K562 (cell line): ENCODE data around the gene LTBP4. TPM values are rescaled to one million over a fixed set of nuclear protein-coding genes. Genes with fewer than 3 reads are reported as not detected.

ENCODE experiments used
- ARNT ChIP-seq, 2 experiments: fragments of 450-650 bp; IDR thresholded peaks; 2 replicates each; pipeline ENCODE4 v1.6.1; 2016; ENCODE audit warnings: mild to moderate bottlenecking in 1 of 2
- ATF1 ChIP-seq, 2 experiments: fragments of 450-650 bp in 1 of 2; IDR thresholded peaks; 2 replicates each; pipeline ENCODE4 v1.6.1; 2016; ENCODE audit warnings: missing compliant biosample characterization in 1 of 2, missing genetic modification characterization in 1 of 2
- BCOR ChIP-seq: fragments of 450-650 bp; IDR thresholded peaks from 2 replicates; pipeline ENCODE4 v1.6.1; 2016
- CBX1 ChIP-seq: sonication (generic); IDR thresholded peaks from 2 replicates; pipeline ENCODE4 v1.6.1; 2016; ENCODE audit warnings: antibody characterized with exemption, low read depth, mild to moderate bottlenecking
- CBX3 ChIP-seq, 2 experiments: IDR thresholded peaks; 1 replicate in 1 of 2; 2 replicates in 1 of 2; pipeline ENCODE4 v1.6.1; 2012; ENCODE audit warnings: inconsistent platforms in 2 of 2, low read length in 2 of 2, borderline replicate concordance in 1 of 2, control low read depth in 1 of 2
- DMBX1 ChIP-seq: fragments of 250-450 bp; sonication (Bioruptor Pico); IDR thresholded peaks from 2 replicates; pipeline ENCODE4 v1.8.0; 2022; ENCODE audit warnings: inconsistent platforms, mild to moderate bottlenecking, moderate library complexity, borderline replicate concordance
- EGR1 ChIP-seq: fragments of 450-650 bp; conservative IDR thresholded peaks from 2 replicates; pipeline ENCODE4 v1.6.1; 2017; ENCODE audit warnings: mild to moderate bottlenecking
- EHMT2 ChIP-seq: fragments of 450-650 bp; IDR thresholded peaks from 2 replicates; pipeline ENCODE4 v1.6.1; 2018; ENCODE audit warnings: antibody characterized with exemption
- EZH2 ChIP-seq: IDR thresholded peaks from 2 replicates; pipeline ENCODE4 v1.6.1; 2012; ENCODE audit warnings: low read depth, mild to moderate bottlenecking, inconsistent platforms, low read length, borderline replicate concordance
- FOXP1 ChIP-seq: sonication (generic); formaldehyde crosslinking; IDR thresholded peaks from 2 replicates; pipeline ENCODE4 v1.8.0; 2022; ENCODE audit warnings: mild to moderate bottlenecking, missing genetic modification reagents
- GATAD2A ChIP-seq: fragments of 450-650 bp; IDR thresholded peaks from 2 replicates; pipeline ENCODE4 v1.6.1; 2017
- HSF4 ChIP-seq: fragments of 250-450 bp; sonication (Bioruptor Pico); IDR thresholded peaks from 2 replicates; pipeline ENCODE4 v2.1.2; 2022; ENCODE audit warnings: mild to moderate bottlenecking, moderate library complexity, borderline replicate concordance
- KHSRP ChIP-seq: fragments of 450-650 bp; IDR thresholded peaks from 2 replicates; pipeline ENCODE4 v1.6.1; 2017
- NBN ChIP-seq: fragments of 450-650 bp; IDR thresholded peaks from 2 replicates; pipeline ENCODE4 v1.6.1; 2016; ENCODE audit warnings: low read depth, mild to moderate bottlenecking
- NCOA4 ChIP-seq: fragments of 450-650 bp; IDR thresholded peaks from 2 replicates; pipeline ENCODE4 v1.6.1; 2018; ENCODE audit warnings: mild to moderate bottlenecking; ENCODE audit not compliant: partially characterized antibody
- RCOR1 ChIP-seq, 2 experiments: IDR thresholded peaks; 2 replicates each; pipeline ENCODE4 v1.6.1; 2012; ENCODE audit warnings: low read depth in 2 of 2, low read length in 2 of 2, borderline replicate concordance in 1 of 2, improper control_type of control experiment in 1 of 2
- SLC30A9 ChIP-seq: fragments of 250-450 bp; sonication (Bioruptor Pico); IDR thresholded peaks from 2 replicates; pipeline ENCODE4 v1.8.0; 2022; ENCODE audit warnings: mild to moderate bottlenecking, moderate library complexity
- TEAD4 ChIP-seq, 2 experiments: sonication (generic) in 1 of 2; formaldehyde crosslinking in 1 of 2; IDR thresholded peaks; 2 replicates each; pipeline versions ENCODE4 v1.6.1 to v1.8.0; 2012 to 2022; ENCODE audit warnings: borderline replicate concordance in 1 of 2, inconsistent platforms in 1 of 2, low read length in 1 of 2, mild to moderate bottlenecking in 1 of 2, missing genetic modification reagents in 1 of 2
- TFAM ChIP-seq: fragments of 250-450 bp; sonication (Bioruptor Pico); conservative IDR thresholded peaks from 2 replicates; pipeline ENCODE4 v1.5.0; 2021; ENCODE audit warnings: mild to moderate bottlenecking, moderate library complexity
- ZFPM2 ChIP-seq: fragments of 250-450 bp; sonication (Bioruptor Pico); IDR thresholded peaks from 2 replicates; pipeline ENCODE4 v1.5.1; 2022; ENCODE audit warnings: mild to moderate bottlenecking
- ZKSCAN8 ChIP-seq: fragments of 200-800 bp; sonication (Bioruptor generic); IDR thresholded peaks from 2 replicates; pipeline ENCODE4 v1.6.1; 2016; ENCODE audit warnings: missing genetic modification characterization, missing compliant biosample characterization
- ZNF232 ChIP-seq: sonication (generic); formaldehyde crosslinking; IDR thresholded peaks from 2 replicates; pipeline ENCODE4 v1.8.0; 2022; ENCODE audit warnings: mild to moderate bottlenecking, missing genetic modification reagents
- ZNF586 ChIP-seq: fragments of 450-650 bp; formaldehyde crosslinking; conservative IDR thresholded peaks from 2 replicates; pipeline ENCODE4 v1.4.0; 2020; ENCODE audit warnings: mild to moderate bottlenecking, moderate library complexity
- ZNF644 ChIP-seq: fragments of 200-800 bp; sonication (Bioruptor generic); IDR thresholded peaks from 2 replicates; pipeline ENCODE4 v1.6.1; 2016; ENCODE audit warnings: low read depth, missing genetic modification characterization, missing compliant biosample characterization
- polyA plus RNA-seq, 8 experiments: library from polyadenylated mRNA; depleted of rRNA in 4 of 8; stranded (reverse) in 5 of 8; unstranded in 3 of 8; fragments of >200 nt; fragmentation: Nextera tagmentation in 2 of 8; fragmentation: Illumina TruSeq in 1 of 8; extraction: Ambion mirVana in 2 of 8; extraction: Trizol in 1 of 8; gene quantifications; 2 replicates each; pipeline versions ENCODE4 v1.2.1 to v1.2.3, GENCODE V29; 2011 to 2014; ENCODE audit warnings: inconsistent platforms in 1 of 8, missing spikeins in 1 of 8
- total RNA-seq, 7 experiments: library from RNA; depleted of rRNA in 6 of 7; stranded (reverse); fragments of >200 nt in 6 of 7; fragmentation: Illumina TruSeq in 2 of 7; extraction: Trizol in 2 of 7; gene quantifications; 2 replicates each; pipeline versions ENCODE4 v1.2.1 to v1.2.3, GENCODE V29; 2011 to 2021; ENCODE audit warnings: low replicate concordance in 1 of 7
- TF ChIP-seq, protein P1 (sequence below): fragments of 250-450 bp; sonication (Bioruptor Pico); IDR thresholded peaks from 2 replicates; pipeline ENCODE4 v1.5.1; 2021; ENCODE audit warnings: mild to moderate bottlenecking

The LTBP4 gene
- total and polyA plus RNA-seq, 9 of the 15 experiments (the other 6 are each of a cell fraction or from before 2014, with no cell fraction given), result 0.35 to 160 (median 31.6) TPM

DNA sequence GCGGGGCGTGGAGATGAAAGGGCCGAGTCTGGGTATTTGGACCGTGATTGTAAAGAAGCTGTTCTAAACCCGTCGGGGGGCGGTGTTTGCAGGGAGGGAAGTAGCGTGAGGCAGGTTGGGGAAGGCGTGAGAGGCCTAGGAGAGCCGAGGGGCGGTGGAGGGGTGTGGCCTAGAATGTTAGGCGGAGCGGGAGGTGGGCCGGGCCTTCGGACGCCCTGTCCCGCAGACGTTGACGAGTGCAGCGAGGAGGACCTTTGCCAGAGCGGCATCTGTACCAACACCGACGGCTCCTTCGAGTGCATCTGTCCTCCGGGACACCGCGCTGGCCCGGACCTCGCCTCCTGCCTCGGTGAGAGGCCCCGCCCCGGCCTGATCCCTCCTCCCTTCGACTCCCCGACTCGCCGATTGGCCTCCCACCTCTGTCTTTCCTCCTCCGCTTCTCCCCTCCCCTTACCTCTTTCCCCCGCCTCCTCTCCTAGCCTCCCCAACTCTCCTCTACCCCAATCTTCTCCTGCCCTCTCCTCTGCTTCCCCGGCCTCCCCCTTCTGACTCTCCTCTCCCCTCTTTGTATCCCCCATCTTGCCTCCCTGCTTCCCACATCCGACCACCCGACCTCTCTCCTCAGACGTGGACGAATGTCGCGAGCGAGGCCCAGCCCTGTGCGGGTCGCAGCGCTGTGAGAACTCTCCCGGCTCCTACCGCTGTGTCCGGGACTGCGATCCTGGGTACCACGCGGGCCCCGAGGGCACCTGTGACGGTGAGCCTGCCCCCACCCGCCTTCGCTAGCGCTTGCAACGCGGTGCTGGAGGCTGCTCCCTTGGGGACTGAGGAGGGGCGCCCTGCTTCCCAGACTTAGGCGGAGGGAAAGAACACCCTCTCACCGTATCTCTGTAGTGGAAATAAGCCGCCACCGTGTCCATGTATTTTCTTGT is 12.8 kb downstream of the LTBP4 start (continued):
- TF ChIP-seq NCOA4 (peak; percentile 33), ZFPM2 (CRISPR knock-in tag) (no peak), ZKSCAN8 (CRISPR knock-in tag) (no peak), ATF1 (CRISPR knock-in tag; IDR thresholded peaks at IDR 0.05) (no peak), ATF1 (tag; IDR thresholded peaks at IDR 0.05) (no peak; the same call in 1 of the 2 replicates), FOXP1 (CRISPR knock-in tag) (peak; percentile 26; the same call in 1 of the 2 replicates), CBX1 (no peak), DMBX1 (CRISPR knock-in tag) (no peak), ZNF644 (tag) (no peak), ZNF586 (CRISPR knock-in tag) (no peak), GATAD2A (no peak), NBN (0 out of 2 replicates have a peak, but pooled peaks have one; percentile 9), CBX3 (IDR thresholded peaks at IDR 0.05; ENCODE audit: borderline replicate concordance in 1 of 2, low read length in 2 of 2) (no peak), ZNF232 (CRISPR knock-in tag) (no peak), TFAM (no peak), EHMT2 (0 out of 2 replicates have a peak, but pooled peaks have one; percentile 28), TEAD4 (IDR thresholded peaks at IDR 0.05; ENCODE audit: low read length) (no peak), TEAD4 (CRISPR knock-in tag; IDR thresholded peaks at IDR 0.05; ENCODE audit: borderline replicate concordance) (no peak), KHSRP (peak; percentile 46; the same call in 1 of the 2 replicates), ARNT (IDR thresholded peaks at IDR 0.05) (peak in 1 of 2 experiments; percentile 6; a peak in 1 of 4 replicates), EGR1 (peak; percentile 69), SLC30A9 (CRISPR knock-in tag) (no peak), EZH2 (no peak), HSF4 (CRISPR knock-in tag) (no peak), RCOR1 (IDR thresholded peaks at IDR 0.05; ENCODE audit: borderline replicate concordance in 1 of 2, low read depth in 2 of 2, low read length in 2 of 2) (no peak), BCOR (no peak)
- TF ChIP-seq, protein P1, sequence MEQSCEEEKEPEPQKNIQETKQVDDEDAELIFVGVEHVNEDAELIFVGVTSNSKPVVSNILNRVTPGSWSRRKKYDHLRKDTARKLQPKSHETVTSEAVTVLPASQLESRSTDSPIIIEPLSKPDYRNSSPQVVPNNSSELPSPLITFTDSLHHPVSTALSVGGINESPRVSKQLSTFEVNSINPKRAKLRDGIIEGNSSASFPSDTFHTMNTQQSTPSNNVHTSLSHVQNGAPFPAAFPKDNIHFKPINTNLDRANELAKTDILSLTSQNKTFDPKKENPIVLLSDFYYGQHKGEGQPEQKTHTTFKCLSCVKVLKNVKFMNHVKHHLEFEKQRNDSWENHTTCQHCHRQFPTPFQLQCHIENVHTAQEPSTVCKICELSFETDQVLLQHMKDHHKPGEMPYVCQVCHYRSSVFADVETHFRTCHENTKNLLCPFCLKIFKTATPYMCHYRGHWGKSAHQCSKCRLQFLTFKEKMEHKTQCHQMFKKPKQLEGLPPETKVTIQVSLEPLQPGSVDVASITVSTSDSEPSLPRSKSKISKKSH (CRISPR knock-in tag), result no peak
